ENCODE results near the gene BCL2L2.
A peak's percentile ranks its signal among the peaks of the same experiment; 100 is the strongest.
"Not testable (repeated sequence)": the region's sequence is repeated elsewhere in the genome, so short reads cannot be mapped to it uniquely, and the experiment has no call there.

Gene BCL2L2

GRCh38 chr14:23324455-23324846 lies 17.8 kb downstream of the BCL2L2 start:
- DNase-seq (ENCODE audit: low spot score): no peak

- no peak for DNase-seq (ENCODE audit: low spot score)
Measured at GRCh38 chr14:23324993-23325392, 18.4 kb downstream of the BCL2L2 start.

GRCh38 chr14:23325746-23326145 lies 19.1 kb downstream of the BCL2L2 start:
- not testable (repeated sequence) for DNase-seq (ENCODE audit: low spot score)

- no peak for DNase-seq (ENCODE audit: low spot score)
Measured at GRCh38 chr14:23326491-23327332, 20.1 kb downstream of the BCL2L2 start.

GRCh38 chr14:23327947-23328744 lies 21.5 kb downstream of the BCL2L2 start:
- DNase-seq (ENCODE audit: low spot score): peak; percentile 81

DNA sequence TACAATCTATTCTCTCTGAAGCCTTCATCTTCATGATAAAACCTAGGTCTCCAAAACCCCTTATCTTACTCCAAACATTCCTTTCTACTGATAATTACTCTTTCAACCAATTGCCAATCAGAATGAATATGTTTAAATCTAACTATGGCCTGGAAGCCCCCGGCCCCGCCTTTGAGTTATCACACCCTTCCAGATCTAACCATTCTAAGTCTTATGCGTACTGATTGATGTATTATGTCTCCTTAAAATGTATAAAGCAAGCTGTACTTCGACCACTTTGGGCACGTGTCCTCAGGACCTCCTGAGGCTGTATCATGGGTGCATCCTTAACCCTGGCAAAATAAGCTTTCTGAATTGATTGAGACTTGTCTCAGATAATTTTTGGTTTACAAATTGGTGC lies 29.0 kb downstream of the BCL2L2 start:
- DNase-seq (ENCODE audit: low spot score): no peak

DNA sequence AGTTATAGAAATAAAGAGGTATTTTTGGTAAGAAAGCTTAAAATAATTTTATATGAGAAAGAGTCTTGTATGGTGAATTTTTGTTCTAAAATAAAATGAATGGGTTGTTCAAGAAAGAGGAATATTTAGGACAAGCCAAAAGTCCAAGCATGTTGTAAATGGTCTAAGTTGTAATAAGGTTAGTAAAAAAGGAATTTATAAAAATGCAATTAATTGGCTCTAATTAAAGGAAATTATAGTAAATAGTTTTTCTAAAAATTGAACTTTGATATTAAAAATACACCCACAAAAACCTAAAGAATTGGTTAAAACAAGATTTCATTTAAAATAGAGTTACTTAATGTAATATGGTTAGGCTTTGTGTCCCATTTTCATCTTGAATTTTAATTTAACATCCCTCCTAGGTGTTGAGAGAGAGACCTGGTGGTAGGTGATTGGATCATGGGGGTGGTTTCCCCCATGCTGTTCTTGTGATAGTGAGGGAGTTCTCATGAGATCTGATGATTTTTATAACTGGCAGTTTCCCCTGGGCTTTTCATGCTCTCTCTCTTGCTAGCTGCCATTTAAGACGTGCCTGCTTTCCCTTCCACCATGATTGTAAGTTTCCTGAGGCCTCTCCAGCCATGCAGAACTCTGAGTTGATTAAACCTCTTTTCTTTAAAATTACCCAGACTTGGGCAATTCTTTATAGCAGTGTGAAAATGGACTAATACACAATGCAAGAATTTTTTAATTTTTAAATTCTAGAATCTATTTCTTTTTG lies 33.1 kb downstream of the BCL2L2 start:
- no peak for DNase-seq (ENCODE audit: low spot score)

DNA sequence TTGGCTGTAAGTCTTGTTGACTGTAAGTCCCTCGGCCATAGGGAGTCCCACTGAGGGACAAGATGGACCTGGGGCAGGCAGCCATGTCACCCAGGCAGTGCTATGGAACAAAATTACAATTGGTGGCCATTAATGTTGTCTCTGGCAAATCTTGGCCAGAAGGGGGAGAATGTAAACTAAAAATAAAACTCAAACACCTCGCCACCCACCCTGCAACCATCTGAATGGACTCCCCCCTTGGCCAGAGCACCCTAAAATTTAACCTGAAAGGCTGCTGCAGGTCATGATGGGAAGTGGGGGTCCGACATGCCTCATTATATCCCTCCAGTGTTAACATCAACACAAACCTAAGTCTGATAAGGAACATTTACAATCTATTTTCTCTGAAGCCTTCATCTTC lies 37.8 kb downstream of the BCL2L2 start:
- DNase-seq (ENCODE audit: low spot score): no peak

DNA sequence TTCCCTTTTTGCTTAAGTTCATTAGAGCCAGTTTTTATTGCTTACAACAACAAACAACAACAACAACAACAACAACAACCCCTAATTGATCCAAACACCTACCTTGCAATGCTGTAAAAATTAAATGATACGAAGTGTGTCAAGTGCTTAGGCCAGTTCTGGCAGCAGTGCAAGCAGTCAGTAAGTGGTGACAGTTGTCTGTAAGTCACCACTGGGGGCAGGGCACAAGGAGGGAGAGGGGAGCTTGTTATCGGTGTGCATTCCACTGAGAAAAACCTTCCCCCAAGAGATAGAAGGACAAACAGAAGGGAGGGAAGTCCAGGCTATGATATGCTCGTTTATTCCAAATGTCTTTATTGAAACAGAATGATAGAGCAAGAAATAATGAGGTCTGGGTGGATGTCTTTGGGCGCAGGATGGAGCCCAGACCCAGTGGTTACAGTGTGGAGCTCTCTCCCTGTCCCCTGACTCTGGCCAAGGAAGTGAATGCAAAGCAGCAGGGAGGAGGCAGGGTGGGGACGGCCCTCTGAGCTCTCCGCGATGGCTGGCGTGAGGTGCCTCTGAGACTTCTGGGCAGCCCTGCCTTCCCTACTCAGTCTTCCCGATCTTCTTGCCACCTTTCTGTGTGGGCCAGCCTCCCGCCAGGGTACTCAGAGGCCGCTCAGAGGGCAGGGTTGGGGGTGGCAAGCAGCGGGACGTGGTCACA lies 39.5 kb downstream of the BCL2L2 start:
- no peak for DNase-seq (ENCODE audit: low spot score)

DNA sequence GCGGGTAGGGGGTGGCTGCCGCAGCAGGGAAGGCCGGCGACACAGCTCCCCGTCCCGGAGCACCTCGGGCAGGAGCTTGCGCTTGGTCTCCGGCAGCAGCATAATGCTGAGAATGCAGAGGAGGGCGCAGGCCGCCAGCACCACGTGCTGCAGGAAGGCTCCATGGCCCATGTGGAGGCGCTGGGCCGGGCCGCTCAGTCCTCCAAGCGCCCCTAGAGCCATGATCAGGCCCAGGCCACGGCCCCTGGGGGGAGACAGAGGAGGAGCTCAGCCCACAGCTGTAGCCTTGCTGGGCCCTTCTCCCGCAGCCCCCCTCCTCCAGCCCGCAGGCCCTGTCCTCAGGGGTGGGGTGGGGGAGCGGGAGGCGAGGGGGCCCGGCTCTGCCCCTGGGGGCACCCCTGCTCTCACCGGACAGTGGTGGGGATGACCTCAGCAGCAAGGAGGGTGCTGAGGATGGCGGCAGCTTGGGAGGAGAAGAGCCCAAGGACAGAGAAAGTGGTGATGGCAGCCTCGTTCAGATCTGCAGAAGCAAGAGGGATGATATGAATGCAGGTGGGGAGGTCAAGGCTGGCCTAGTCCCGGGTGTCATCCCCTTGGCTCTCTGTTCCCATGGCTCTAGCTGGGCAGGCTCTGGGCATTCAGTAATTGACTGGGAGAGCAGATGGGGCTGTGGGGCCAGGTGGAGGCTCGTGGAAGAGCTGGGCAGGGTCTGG lies 40.2 kb downstream of the BCL2L2 start:
- no peak for DNase-seq (ENCODE audit: low spot score)

- no peak for DNase-seq (ENCODE audit: low spot score)
Measured at GRCh38 chr14:23347406-23348296, 41.0 kb downstream of the BCL2L2 start.

GRCh38 chr14:23348297-23348655 lies 41.6 kb downstream of the BCL2L2 start:
- DNase-seq (ENCODE audit: low spot score): no peak

DNA sequence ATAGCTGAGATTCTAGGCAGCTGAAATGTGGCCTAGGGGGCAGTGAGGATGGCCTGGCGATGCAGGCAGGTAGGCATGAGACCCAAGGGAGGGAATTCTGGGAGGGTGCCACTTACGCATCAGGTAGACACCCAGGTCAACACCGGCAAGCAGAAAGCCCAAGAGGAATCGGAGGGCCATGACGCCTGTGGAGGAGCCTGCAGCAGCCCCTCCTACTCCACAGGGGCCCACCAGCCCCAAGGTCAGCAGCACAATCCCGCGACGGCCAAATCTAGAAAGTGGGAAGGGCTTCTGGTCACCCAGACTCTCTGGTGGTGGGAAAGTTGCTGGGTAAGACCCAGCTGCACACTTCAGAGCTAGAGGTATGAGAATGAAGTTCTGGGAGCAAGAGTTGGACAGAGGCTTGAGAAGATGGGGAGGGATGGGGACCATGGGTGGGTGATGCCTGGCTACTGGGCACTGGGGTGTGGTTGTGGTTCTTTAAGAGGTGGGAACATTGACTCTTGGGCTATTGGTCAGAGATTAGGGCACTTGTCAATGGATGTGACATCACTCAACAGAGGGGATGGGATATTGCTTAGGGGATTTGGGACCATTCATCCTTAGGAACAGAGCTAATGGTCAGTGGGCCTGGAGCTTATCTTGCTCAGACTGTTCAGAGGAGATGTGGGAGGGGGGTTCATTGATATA lies 42.7 kb downstream of the BCL2L2 start:
- DNase-seq (ENCODE audit: low spot score): no peak

DNA sequence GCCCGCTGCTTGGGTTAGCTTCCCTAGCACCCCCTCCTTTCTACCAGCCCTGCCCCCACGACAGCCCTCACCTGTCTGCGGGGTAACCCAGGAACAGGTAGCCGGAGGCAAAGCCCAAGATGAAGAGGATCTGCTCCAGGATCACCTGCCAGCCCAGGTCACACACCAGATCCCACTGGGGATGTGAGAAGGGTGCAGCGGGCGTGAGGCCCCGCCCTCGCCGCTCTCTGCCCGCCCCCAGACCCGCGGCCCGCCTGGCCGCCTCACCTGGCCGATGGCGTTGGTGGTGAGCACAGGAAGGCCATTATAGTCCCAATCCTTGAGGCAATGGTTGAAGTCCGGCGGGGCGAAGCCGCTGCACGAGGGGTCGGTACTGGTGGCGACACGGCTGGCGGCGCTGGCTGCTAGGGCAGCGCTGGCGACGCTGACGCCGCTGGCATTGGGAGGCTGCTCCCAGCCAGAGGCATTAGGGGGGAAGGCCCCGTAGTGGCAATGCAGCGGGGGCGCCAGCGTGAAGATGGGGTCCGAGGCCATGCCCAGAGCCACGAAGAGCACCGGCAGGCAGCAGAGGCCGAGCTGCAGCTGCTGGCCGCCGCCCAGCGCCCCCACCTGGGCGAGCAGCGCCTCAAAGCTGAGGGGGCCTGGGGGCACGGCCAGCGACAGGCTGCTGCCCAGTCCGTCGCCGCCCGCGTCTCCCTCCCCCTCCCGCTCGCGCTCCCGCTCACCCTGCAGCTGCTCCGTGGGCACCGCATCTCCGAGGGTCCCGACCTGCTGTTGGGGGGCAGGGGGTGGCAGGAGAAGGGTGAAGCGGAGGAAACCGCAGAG lies 45.3 kb downstream of the BCL2L2 start:
- peak; percentile 86 for DNase-seq (ENCODE audit: low spot score)

DNA sequence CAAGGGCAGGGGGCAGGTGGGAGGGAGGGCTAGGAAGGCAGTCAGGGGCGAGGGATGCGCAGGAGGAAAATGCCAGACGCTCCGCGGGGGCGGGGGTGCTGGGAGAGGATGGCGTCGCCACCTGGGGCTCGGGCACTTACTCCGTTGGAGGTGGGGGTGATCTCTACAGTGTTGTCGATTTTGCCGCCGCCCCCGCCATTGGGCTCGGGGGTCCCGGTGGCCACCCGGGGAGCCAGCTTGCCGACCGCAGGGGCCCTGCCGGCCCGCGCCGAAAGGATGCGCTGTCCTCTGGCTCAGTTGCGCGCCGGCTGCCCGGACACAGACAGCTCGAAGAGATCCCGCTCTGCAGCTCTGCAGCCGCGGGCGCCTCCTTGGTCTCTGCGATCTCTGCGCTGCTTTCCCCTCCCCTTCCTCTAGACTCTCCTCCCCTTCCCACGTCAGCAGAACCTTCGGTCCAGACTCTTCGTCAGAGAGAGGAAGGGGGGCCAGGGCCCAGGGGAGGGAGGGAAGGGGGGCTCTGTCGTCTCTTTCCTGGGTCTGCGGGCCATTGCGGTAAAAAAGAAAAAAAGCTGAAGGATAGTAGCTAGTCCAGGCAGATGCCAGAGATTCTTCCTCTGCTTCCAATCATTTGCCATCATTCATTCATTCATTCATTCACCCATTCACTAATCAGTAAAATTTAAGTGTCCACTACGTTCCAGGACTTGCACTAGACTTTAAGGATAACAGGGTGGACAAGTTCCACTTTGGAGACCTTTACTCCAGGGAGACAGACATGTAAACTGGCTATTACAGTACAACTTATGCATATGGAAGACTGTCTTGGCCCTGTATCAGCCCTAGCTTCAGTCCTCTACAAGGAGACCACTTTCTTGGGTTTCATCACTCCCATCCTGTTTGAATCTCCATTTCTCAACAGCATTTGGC lies 46.1 kb downstream of the BCL2L2 start, which contains the start of gene SLC22A17:
TSS of gene SLC22A17 (minus strand) at position 382 of the 927 bp plus-strand sequence.
- DNase-seq (ENCODE audit: low spot score): peak; percentile 90

GRCh38 chr14:23353433-23353780 lies 46.8 kb downstream of the BCL2L2 start:
- no peak for DNase-seq (ENCODE audit: low spot score)

- DNase-seq (ENCODE audit: low spot score): no peak
Measured at GRCh38 chr14:23354990-23355389, 48.4 kb downstream of the BCL2L2 start.

Measured in iPS-NIHi11 (cell line).